HEK293 (cell line): ENCODE measurements around the gene OR10P1.

Experiments used
- BCL11A ChIP-seq: fragments of 450-650 bp; formaldehyde crosslinking; IDR thresholded peaks from 2 replicates; pipeline ENCODE4 v1.5.1; 2016; ENCODE audit warnings: low read depth, missing biosample characterization, missing genetic modification characterization
- EGR2 ChIP-seq: fragments of 450-650 bp; formaldehyde crosslinking; IDR thresholded peaks from 2 replicates; pipeline ENCODE4 v1.5.1; 2016; ENCODE audit warnings: low read depth, missing biosample characterization, missing genetic modification characterization
- GLIS1 ChIP-seq: fragments of 450-650 bp; formaldehyde crosslinking; IDR thresholded peaks from 2 replicates; pipeline ENCODE4 v1.5.1; 2016; ENCODE audit warnings: missing biosample characterization, missing genetic modification characterization
- HOXD13 ChIP-seq: sonication (generic); formaldehyde crosslinking; IDR thresholded peaks from 2 replicates; pipeline ENCODE4 v1.8.0; 2022; ENCODE audit warnings: missing genetic modification reagents, borderline replicate concordance
- PRDM1 ChIP-seq: fragments of 450-650 bp; formaldehyde crosslinking; IDR thresholded peaks from 2 replicates; pipeline ENCODE4; 2016; ENCODE audit warnings: missing biosample characterization, missing genetic modification characterization
- SETDB1 ChIP-seq: IDR thresholded peaks from one replicate; pipeline ENCODE4 v1.6.1; 2017; ENCODE audit warnings: mild to moderate bottlenecking, low read length, moderate library complexity, mixed read lengths; ENCODE audit not compliant: insufficient read length
- SP2 ChIP-seq: fragments of 450-650 bp; formaldehyde crosslinking; IDR thresholded peaks from 2 replicates; pipeline ENCODE4 v1.5.1; 2016; ENCODE audit warnings: missing biosample characterization, missing genetic modification characterization
- SP7 ChIP-seq: fragments of 450-650 bp; formaldehyde crosslinking; IDR thresholded peaks from 2 replicates; pipeline ENCODE4 v1.5.1; 2016; ENCODE audit warnings: missing biosample characterization, missing genetic modification characterization
- TSHZ1 ChIP-seq: fragments of 450-650 bp; formaldehyde crosslinking; IDR thresholded peaks from 2 replicates; pipeline ENCODE4 v1.5.1; 2016; ENCODE audit warnings: missing biosample characterization, missing genetic modification characterization, borderline replicate concordance
- ZBTB48 ChIP-seq: fragments of 450-650 bp; formaldehyde crosslinking; IDR thresholded peaks from 2 replicates; pipeline ENCODE4 v1.5.1; 2016; ENCODE audit warnings: missing biosample characterization, missing genetic modification characterization
- ZBTB8A ChIP-seq: fragments of 450-650 bp; formaldehyde crosslinking; IDR thresholded peaks from 2 replicates; pipeline ENCODE4 v1.5.1; 2016; ENCODE audit warnings: missing biosample characterization, missing genetic modification characterization
- ZNF157 ChIP-seq: fragments of 450-650 bp; formaldehyde crosslinking; IDR thresholded peaks from 2 replicates; pipeline ENCODE4 v1.5.1; 2016; ENCODE audit warnings: missing biosample characterization, missing genetic modification characterization
- ZNF16 ChIP-seq: fragments of 450-650 bp; formaldehyde crosslinking; IDR thresholded peaks from 2 replicates; pipeline ENCODE4 v1.5.1; 2016; ENCODE audit warnings: low read depth, missing biosample characterization, missing genetic modification characterization
- ZNF175 ChIP-seq: fragments of 450-650 bp; formaldehyde crosslinking; IDR thresholded peaks from 2 replicates; pipeline ENCODE4 v1.5.1; 2016; ENCODE audit warnings: missing biosample characterization, missing genetic modification characterization
- ZNF223 ChIP-seq: fragments of 450-650 bp; formaldehyde crosslinking; IDR thresholded peaks from 2 replicates; pipeline ENCODE4 v1.5.1; 2016; ENCODE audit warnings: missing biosample characterization, missing genetic modification characterization
- ZNF335 ChIP-seq: fragments of 450-650 bp; formaldehyde crosslinking; conservative IDR thresholded peaks from 2 replicates; pipeline ENCODE4 v1.5.1; 2016; ENCODE audit warnings: missing biosample characterization, missing genetic modification characterization
- ZNF530 ChIP-seq: fragments of 450-650 bp; formaldehyde crosslinking; IDR thresholded peaks from 2 replicates; pipeline ENCODE4 v1.5.1; 2016; ENCODE audit warnings: low read depth, missing biosample characterization, missing genetic modification characterization
- ZNF544 ChIP-seq: fragments of 450-650 bp; formaldehyde crosslinking; IDR thresholded peaks from 2 replicates; pipeline ENCODE4 v1.5.0; 2017; ENCODE audit warnings: missing biosample characterization, missing genetic modification characterization
- ZNF580 ChIP-seq: fragments of 450-650 bp; formaldehyde crosslinking; IDR thresholded peaks from 2 replicates; pipeline ENCODE4 v1.5.1; 2016; ENCODE audit warnings: missing biosample characterization, missing genetic modification characterization
- ZNF610 ChIP-seq: fragments of 450-650 bp; formaldehyde crosslinking; IDR thresholded peaks from 2 replicates; pipeline ENCODE4 v1.5.1; 2016; ENCODE audit warnings: missing biosample characterization, missing genetic modification characterization, borderline replicate concordance
- ZNF670 ChIP-seq: fragments of 450-650 bp; formaldehyde crosslinking; IDR thresholded peaks from 2 replicates; pipeline ENCODE4 v1.5.1; 2016; ENCODE audit warnings: missing biosample characterization, missing genetic modification characterization, low read depth
- ZNF692 ChIP-seq: fragments of 450-650 bp; formaldehyde crosslinking; IDR thresholded peaks from 2 replicates; pipeline ENCODE4 v1.5.1; 2016; ENCODE audit warnings: missing biosample characterization, missing genetic modification characterization
- ZNF776 ChIP-seq: fragments of 450-650 bp; formaldehyde crosslinking; IDR thresholded peaks from 2 replicates; pipeline ENCODE4 v1.5.0; 2017; ENCODE audit warnings: missing biosample characterization, missing genetic modification characterization, borderline replicate concordance
- ZNF785 ChIP-seq: fragments of 450-650 bp; formaldehyde crosslinking; IDR thresholded peaks from 2 replicates; pipeline ENCODE4 v1.5.1; 2016; ENCODE audit warnings: missing biosample characterization, missing genetic modification characterization
- ZNF792 ChIP-seq: fragments of 450-650 bp; formaldehyde crosslinking; IDR thresholded peaks from 2 replicates; pipeline ENCODE4 v1.5.1; 2016; ENCODE audit warnings: missing biosample characterization, missing genetic modification characterization
- ZXDB ChIP-seq: fragments of 450-650 bp; formaldehyde crosslinking; IDR thresholded peaks from 2 replicates; pipeline ENCODE4 v1.5.1; 2016; ENCODE audit warnings: missing biosample characterization, missing genetic modification characterization
- TF ChIP-seq, protein P1 (sequence below): fragments of 450-650 bp; formaldehyde crosslinking; IDR thresholded peaks from 2 replicates; pipeline ENCODE4 v1.5.1; 2017; ENCODE audit warnings: missing biosample characterization, missing genetic modification characterization
- TF ChIP-seq, protein P2 (sequence below): fragments of 450-650 bp; formaldehyde crosslinking; IDR thresholded peaks from 2 replicates; pipeline ENCODE4 v1.5.1; 2016; ENCODE audit warnings: missing biosample characterization, missing genetic modification characterization
- TF ChIP-seq, protein P3 (sequence below): fragments of 450-650 bp; formaldehyde crosslinking; IDR thresholded peaks from 2 replicates; pipeline ENCODE4 v1.5.1; 2016; ENCODE audit warnings: missing biosample characterization, missing genetic modification characterization

Gene OR10P1

GRCh38 chr12:55681142-55682077 is 44.7 kb downstream of the OR10P1 start (continued):
- no peak for TF ChIP-seq ZNF223
- TF ChIP-seq ZNF175 (tag by site-specific recombination), result no peak
- TF ChIP-seq ZNF785 (tag by site-specific recombination), result no peak
- no peak for TF ChIP-seq ZNF530
- no peak for TF ChIP-seq ZNF776 (tag by site-specific recombination)
- peak; percentile 93 for TF ChIP-seq ZBTB8A (tag by site-specific recombination)
- TF ChIP-seq ZNF157, result no peak; the same call in 1 of the 2 replicates
- TF ChIP-seq SETDB1, result no peak
- TF ChIP-seq ZNF692 (tag by site-specific recombination), result peak; percentile 60; the same call in 1 of the 2 replicates
- peak; percentile 73; the same call in 1 of the 2 replicates for TF ChIP-seq SP7 (tag by site-specific recombination)
- TF ChIP-seq ZNF544 (tag by site-specific recombination), result no peak
- TF ChIP-seq TSHZ1 (tag by site-specific recombination), result no peak
- TF ChIP-seq EGR2, result peak; percentile 99
- TF ChIP-seq, protein P1, sequence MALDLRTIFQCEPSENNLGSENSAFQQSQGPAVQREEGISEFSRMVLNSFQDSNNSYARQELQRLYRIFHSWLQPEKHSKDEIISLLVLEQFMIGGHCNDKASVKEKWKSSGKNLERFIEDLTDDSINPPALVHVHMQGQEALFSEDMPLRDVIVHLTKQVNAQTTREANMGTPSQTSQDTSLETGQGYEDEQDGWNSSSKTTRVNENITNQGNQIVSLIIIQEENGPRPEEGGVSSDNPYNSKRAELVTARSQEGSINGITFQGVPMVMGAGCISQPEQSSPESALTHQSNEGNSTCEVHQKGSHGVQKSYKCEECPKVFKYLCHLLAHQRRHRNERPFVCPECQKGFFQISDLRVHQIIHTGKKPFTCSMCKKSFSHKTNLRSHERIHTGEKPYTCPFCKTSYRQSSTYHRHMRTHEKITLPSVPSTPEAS (tag by site-specific recombination), result 0 out of 2 replicates have a peak, but pooled peaks have one; percentile 9
- TF ChIP-seq ZNF335 (tag by site-specific recombination), result peak; percentile 68
- TF ChIP-seq ZNF580 (tag by site-specific recombination), result no peak
- TF ChIP-seq ZNF610 (tag by site-specific recombination), result no peak
- no peak; the same call in 1 of the 2 replicates for TF ChIP-seq SP2 (tag by site-specific recombination)
- TF ChIP-seq ZNF792 (tag by site-specific recombination), result no peak
- TF ChIP-seq ZXDB, result peak; percentile 68; the same call in 1 of the 2 replicates
- TF ChIP-seq, protein P2, sequence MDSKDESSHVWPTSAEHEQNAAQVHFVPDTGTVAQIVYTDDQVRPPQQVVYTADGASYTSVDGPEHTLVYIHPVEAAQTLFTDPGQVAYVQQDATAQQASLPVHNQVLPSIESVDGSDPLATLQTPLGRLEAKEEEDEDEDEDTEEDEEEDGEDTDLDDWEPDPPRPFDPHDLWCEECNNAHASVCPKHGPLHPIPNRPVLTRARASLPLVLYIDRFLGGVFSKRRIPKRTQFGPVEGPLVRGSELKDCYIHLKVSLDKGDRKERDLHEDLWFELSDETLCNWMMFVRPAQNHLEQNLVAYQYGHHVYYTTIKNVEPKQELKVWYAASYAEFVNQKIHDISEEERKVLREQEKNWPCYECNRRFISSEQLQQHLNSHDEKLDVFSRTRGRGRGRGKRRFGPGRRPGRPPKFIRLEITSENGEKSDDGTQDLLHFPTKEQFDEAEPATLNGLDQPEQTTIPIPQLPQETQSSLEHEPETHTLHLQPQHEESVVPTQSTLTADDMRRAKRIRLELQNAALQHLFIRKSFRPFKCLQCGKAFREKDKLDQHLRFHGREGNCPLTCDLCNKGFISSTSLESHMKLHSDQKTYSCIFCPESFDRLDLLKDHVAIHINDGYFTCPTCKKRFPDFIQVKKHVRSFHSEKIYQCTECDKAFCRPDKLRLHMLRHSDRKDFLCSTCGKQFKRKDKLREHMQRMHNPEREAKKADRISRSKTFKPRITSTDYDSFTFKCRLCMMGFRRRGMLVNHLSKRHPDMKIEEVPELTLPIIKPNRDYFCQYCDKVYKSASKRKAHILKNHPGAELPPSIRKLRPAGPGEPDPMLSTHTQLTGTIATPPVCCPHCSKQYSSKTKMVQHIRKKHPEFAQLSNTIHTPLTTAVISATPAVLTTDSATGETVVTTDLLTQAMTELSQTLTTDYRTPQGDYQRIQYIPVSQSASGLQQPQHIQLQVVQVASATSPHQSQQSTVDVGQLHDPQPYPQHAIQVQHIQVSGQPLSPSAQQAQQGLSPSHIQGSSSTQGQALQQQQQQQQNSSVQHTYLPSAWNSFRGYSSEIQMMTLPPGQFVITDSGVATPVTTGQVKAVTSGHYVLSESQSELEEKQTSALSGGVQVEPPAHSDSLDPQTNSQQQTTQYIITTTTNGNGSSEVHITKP (tag by site-specific recombination), result peak; percentile 99
- TF ChIP-seq ZNF670 (tag by site-specific recombination), result no peak
- no peak for TF ChIP-seq BCL11A (tag by site-specific recombination)
- TF ChIP-seq, protein P3, sequence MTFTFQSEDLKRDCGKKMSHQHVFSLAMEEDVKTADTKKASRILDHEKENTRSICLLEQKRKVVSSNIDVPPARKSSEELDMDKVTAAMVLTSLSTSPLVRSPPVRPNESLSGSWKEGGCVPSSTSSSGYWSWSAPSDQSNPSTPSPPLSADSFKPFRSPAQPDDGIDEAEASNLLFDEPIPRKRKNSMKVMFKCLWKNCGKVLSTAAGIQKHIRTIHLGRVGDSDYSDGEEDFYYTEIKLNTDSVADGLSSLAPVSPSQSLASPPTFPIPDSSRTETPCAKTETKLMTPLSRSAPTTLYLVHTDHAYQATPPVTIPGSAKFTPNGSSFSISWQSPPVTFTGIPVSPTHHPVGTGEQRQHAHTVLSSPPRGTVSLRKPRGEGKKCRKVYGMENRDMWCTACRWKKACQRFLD, result no peak
- TF ChIP-seq PRDM1 (tag by site-specific recombination), result no peak
- no peak for TF ChIP-seq ZNF16 (tag by site-specific recombination)
- TF ChIP-seq ZBTB48 (tag by site-specific recombination), result peak; percentile 88
- TF ChIP-seq GLIS1, result peak; percentile 67
- no peak for TF ChIP-seq HOXD13 (CRISPR knock-in tag)
